HepG2 (cell line): Measurements from ENCODE around the gene CD109. TPM values are rescaled to one million over a fixed set of nuclear protein-coding genes. Genes with fewer than 3 reads are reported as not detected.

ENCODE experiments used
- AHR ChIP-seq: IDR thresholded peaks from 2 replicates; pipeline ENCODE4 v1.6.1; 2018; ENCODE audit warnings: missing genetic modification reagents, missing compliant biosample characterization
- ATAD3A ChIP-seq: sonication (generic); formaldehyde crosslinking; IDR thresholded peaks from 2 replicates; pipeline ENCODE4 v1.4.0; 2020; ENCODE audit warnings: missing genetic modification reagents
- CREBL2 ChIP-seq: sonication (generic); formaldehyde crosslinking; IDR thresholded peaks from 2 replicates; pipeline ENCODE4 v1.8.1; 2023; ENCODE audit warnings: missing genetic modification reagents, mild to moderate bottlenecking, borderline replicate concordance
- ESRRA ChIP-seq: sonication (generic); formaldehyde crosslinking; IDR thresholded peaks from 2 replicates; pipeline ENCODE4 v1.5.1; 2020; ENCODE audit warnings: mild to moderate bottlenecking, low read depth, missing genetic modification reagents
- FOXO4 ChIP-seq: sonication (generic); formaldehyde crosslinking; conservative IDR thresholded peaks from 2 replicates; pipeline ENCODE4 v1.8.1; 2023; ENCODE audit warnings: missing genetic modification reagents
- HNRNPK ChIP-seq: fragments of 200-400 bp; formaldehyde crosslinking; IDR thresholded peaks from 2 replicates; pipeline ENCODE4 v1.6.1; 2018; ENCODE audit warnings: low read length, low read depth, moderate library complexity, mild to moderate bottlenecking; ENCODE audit not compliant: poor library complexity, severe bottlenecking
- KDM2A ChIP-seq: sonication (generic); formaldehyde crosslinking; IDR thresholded peaks from 2 replicates; pipeline ENCODE4 v1.4.0; 2020; ENCODE audit warnings: low read depth, missing genetic modification reagents, borderline replicate concordance
- KDM4B ChIP-seq: sonication (generic); formaldehyde crosslinking; IDR thresholded peaks from 2 replicates; pipeline ENCODE4 v1.4.0; 2020; ENCODE audit warnings: missing genetic modification reagents
- MYNN ChIP-seq: sonication (generic); formaldehyde crosslinking; IDR thresholded peaks from 2 replicates; pipeline ENCODE4 v1.4.0; 2020; ENCODE audit warnings: mild to moderate bottlenecking, low read depth, missing genetic modification reagents
- NR3C1 ChIP-seq: sonication (generic); formaldehyde crosslinking; IDR thresholded peaks from 2 replicates; pipeline ENCODE4 v1.4.0; 2020; ENCODE audit warnings: missing genetic modification reagents
- RAD21 ChIP-seq: fragments of 450-650 bp; formaldehyde crosslinking; IDR thresholded peaks from 2 replicates; pipeline ENCODE4 v1.5.0; 2020; ENCODE audit warnings: mild to moderate bottlenecking
- SNRNP70 ChIP-seq: fragments of 200-400 bp; formaldehyde crosslinking; IDR thresholded peaks from 2 replicates; pipeline ENCODE4 v1.6.1; 2017; ENCODE audit warnings: mild to moderate bottlenecking, low read depth, low read length, moderate library complexity
- ZBTB7A ChIP-seq: sonication (generic); formaldehyde crosslinking; IDR thresholded peaks from 2 replicates; pipeline ENCODE4 v1.8.0; 2022; ENCODE audit warnings: mild to moderate bottlenecking, missing genetic modification reagents
- ZFP1 ChIP-seq: IDR thresholded peaks from 2 replicates; pipeline ENCODE4 v1.6.1; 2016
- ZNF205 ChIP-seq: IDR thresholded peaks from 2 replicates; pipeline ENCODE4 v1.6.1; 2018; ENCODE audit warnings: missing biosample characterization, missing genetic modification reagents
- ZNF274 ChIP-seq: sonication (generic); formaldehyde crosslinking; IDR thresholded peaks from 2 replicates; pipeline ENCODE4 v1.5.1; 2020; ENCODE audit warnings: mild to moderate bottlenecking, missing genetic modification reagents
- ZNF333 ChIP-seq: sonication (generic); formaldehyde crosslinking; IDR thresholded peaks from 2 replicates; pipeline ENCODE4 v1.4.0; 2020; ENCODE audit warnings: mild to moderate bottlenecking, missing genetic modification reagents, borderline replicate concordance
- ZNF33A ChIP-seq: sonication (generic); formaldehyde crosslinking; IDR thresholded peaks from 2 replicates; pipeline ENCODE4 v1.5.1; 2020; ENCODE audit warnings: missing genetic modification reagents, mild to moderate bottlenecking, moderate library complexity, borderline replicate concordance
- ZNF432 ChIP-seq: sonication (generic); formaldehyde crosslinking; IDR thresholded peaks from 2 replicates; pipeline ENCODE4 v1.5.0; 2020; ENCODE audit warnings: missing genetic modification reagents, mild to moderate bottlenecking, borderline replicate concordance
- ZNF572 ChIP-seq: sonication (generic); formaldehyde crosslinking; IDR thresholded peaks from 2 replicates; pipeline ENCODE4 v1.5.1; 2020; ENCODE audit warnings: mild to moderate bottlenecking, missing genetic modification reagents
- ZNF687 ChIP-seq: sonication (generic); formaldehyde crosslinking; IDR thresholded peaks from 2 replicates; pipeline ENCODE4 v1.5.1; 2020; ENCODE audit warnings: mild to moderate bottlenecking, missing genetic modification reagents, moderate library complexity
- ZNF704 ChIP-seq: sonication (generic); formaldehyde crosslinking; IDR thresholded peaks from 2 replicates; pipeline ENCODE4 v1.8.1; 2023; ENCODE audit warnings: mild to moderate bottlenecking, inconsistent platforms, moderate library complexity, missing genetic modification reagents, borderline replicate concordance
- ZNF792 ChIP-seq: IDR thresholded peaks from 2 replicates; pipeline ENCODE4 v1.6.1; 2016
- ZZZ3 ChIP-seq: sonication (generic); formaldehyde crosslinking; IDR thresholded peaks from 2 replicates; pipeline ENCODE4 v1.4.0; 2020; ENCODE audit warnings: missing genetic modification reagents, mild to moderate bottlenecking, borderline replicate concordance
- polyA plus RNA-seq, 8 experiments: library from polyadenylated mRNA; depleted of rRNA in 3 of 8; stranded (reverse) in 7 of 8; unstranded in 1 of 8; fragments of >200 nt; fragmentation: Illumina TruSeq in 4 of 8; extraction: Trizol in 4 of 8; gene quantifications; 2 replicates each; pipeline versions ENCODE4 v1.2.1 to v1.2.3, GENCODE V29; 2011 to 2016; ENCODE audit warnings: low read depth in 4 of 8, missing spikeins in 1 of 8, mixed read lengths in 1 of 8; ENCODE audit not compliant: insufficient read depth in 1 of 8
- total RNA-seq, 5 experiments: library from RNA; depleted of rRNA; stranded (reverse); fragments of >200 nt; fragmentation: Illumina TruSeq; extraction: Trizol; gene quantifications; 2 replicates each; pipeline ENCODE4 v1.2.3, GENCODE V29; 2016; ENCODE audit warnings: low read depth in 1 of 5

The CD109 gene
- total and polyA plus RNA-seq, 2 of the 13 experiments (the other 11 are each of a cell fraction or from before 2014, with no cell fraction given), result 0.93 to 2.1 TPM

GRCh38 chr6:73653571-73654424 is 42.2 kb upstream of the CD109 start, which contains the start of gene SLC17A5 (continued):
- TF ChIP-seq ZBTB7A (CRISPR knock-in tag) (peak; percentile 29; the same call in 1 of the 2 replicates), ZNF274 (CRISPR knock-in tag) (peak; percentile 9; the same call in 1 of the 2 replicates), ZNF33A (CRISPR knock-in tag) (no peak), ESRRA (no peak), KDM4B (no peak), ZNF687 (CRISPR knock-in tag) (peak; percentile 97), KDM2A (CRISPR knock-in tag) (peak; percentile 17), NR3C1 (CRISPR knock-in tag) (no peak), ZZZ3 (CRISPR knock-in tag) (no peak), ATAD3A (CRISPR knock-in tag) (no peak), ZNF205 (CRISPR knock-in tag) (no peak), SNRNP70 (no peak), ZNF333 (CRISPR knock-in tag) (no peak), AHR (CRISPR knock-in tag) (peak; percentile 56; the same call in 1 of the 2 replicates), RAD21 (0 out of 2 replicates have a peak, but pooled peaks have one; percentile 4), ZNF792 (CRISPR knock-in tag) (peak; percentile 79), MYNN (CRISPR knock-in tag) (no peak), ZNF572 (CRISPR knock-in tag) (no peak), ZNF432 (CRISPR knock-in tag) (no peak), FOXO4 (0 out of 2 replicates have a peak, but pooled peaks have one; percentile 66), HNRNPK (peak; percentile 73), ZFP1 (CRISPR knock-in tag) (no peak; the same call in 1 of the 2 replicates), ZNF704 (CRISPR knock-in tag) (0 out of 2 replicates have a peak, but pooled peaks have one; percentile 27), CREBL2 (CRISPR knock-in tag) (no peak; the same call in 1 of the 2 replicates)
